KMS-11 (cell line): ENCODE data around the gene ZNF160.
"Not testable (repeated sequence)": the region's sequence is repeated elsewhere in the genome, so short reads cannot be mapped to it uniquely, and the experiment has no call there.

ENCODE experiments used
- H2AFZ ChIP-seq: fragments of 200-600 bp; sonication (generic); 2 replicates; pipeline ENCODE4 v1.6.1; 2016; ENCODE audit warnings: antibody characterized with exemption, mixed run types, low read depth
- H3K27ac ChIP-seq: fragments of 200-600 bp; sonication (generic); 2 replicates; pipeline ENCODE4 v1.6.1; 2016; ENCODE audit warnings: mild to moderate bottlenecking, mixed run types
- H3K27me3 ChIP-seq: fragments of 200-600 bp; sonication (generic); 2 replicates; pipeline ENCODE4 v1.6.1; 2017; ENCODE audit warnings: mild to moderate bottlenecking, low read depth, mixed run types, moderate library complexity; ENCODE audit not compliant: insufficient read depth
- H3K36me3 ChIP-seq: fragments of 200-600 bp; sonication (generic); 2 replicates; pipeline ENCODE4 v1.6.1; 2017; ENCODE audit warnings: mild to moderate bottlenecking, mixed run types; ENCODE audit not compliant: insufficient read depth
- H3K4me1 ChIP-seq: fragments of 200-600 bp; sonication (generic); 2 replicates; pipeline ENCODE4 v1.6.1; 2016; ENCODE audit warnings: mild to moderate bottlenecking, low read depth, mixed run types; ENCODE audit not compliant: poor library complexity, severe bottlenecking
- H3K4me2 ChIP-seq: fragments of 200-600 bp; sonication (generic); 2 replicates; pipeline ENCODE4 v1.7.0; 2016; ENCODE audit warnings: mild to moderate bottlenecking, mixed run types
- H3K4me3 ChIP-seq: fragments of 200-600 bp; sonication (generic); IDR thresholded peaks from 2 replicates; pipeline ENCODE4 v1.6.1; 2017; ENCODE audit warnings: low read depth, low read length, mixed read lengths; ENCODE audit not compliant: insufficient read depth
- H3K79me2 ChIP-seq: fragments of 200-600 bp; sonication (generic); 2 replicates; pipeline ENCODE4 v1.6.1; 2016; ENCODE audit warnings: low read depth, mixed run types; ENCODE audit not compliant: insufficient read depth
- H3K9ac ChIP-seq: fragments of 200-600 bp; sonication (generic); 2 replicates; pipeline ENCODE4 v1.6.1; 2016; ENCODE audit warnings: mild to moderate bottlenecking, mixed run types
- H4K20me1 ChIP-seq: fragments of 200-600 bp; sonication (generic); 2 replicates; pipeline ENCODE4 v1.6.1; 2016; ENCODE audit warnings: mild to moderate bottlenecking, mixed run types; ENCODE audit not compliant: insufficient read depth
- TF ChIP-seq, protein P1 (sequence below): fragments of 200-600 bp; sonication (generic); conservative IDR thresholded peaks from 2 replicates; pipeline ENCODE4 v1.6.1; 2017; ENCODE audit warnings: low read depth, mild to moderate bottlenecking, antibody characterized with exemption, low read length, moderate library complexity, mixed read lengths

The ZNF160 gene

DNA sequence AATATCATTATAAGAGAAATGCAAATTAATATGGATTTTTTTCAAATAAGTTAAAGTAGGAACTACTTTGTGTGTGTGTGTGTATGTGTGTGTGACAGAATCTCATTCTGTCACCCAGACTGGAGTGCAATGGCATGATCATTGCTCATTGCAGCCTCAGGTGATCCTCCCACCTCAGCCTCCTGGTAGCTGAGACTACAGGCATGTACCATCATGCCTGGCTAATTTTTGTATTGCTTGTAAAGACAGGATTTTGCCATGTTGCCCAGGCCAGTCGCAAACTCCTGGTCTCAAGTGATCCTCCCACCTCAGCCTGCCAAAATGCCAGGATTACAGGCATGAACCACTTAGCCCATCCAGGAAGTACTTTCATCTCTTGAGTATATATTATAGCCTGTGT, 61.9 kb downstream of the ZNF160 start:
- no peaks in the 10 kb centered on the region for H4K20me1 ChIP-seq
- no peaks in the 10 kb centered on the region for H3K36me3 ChIP-seq
- no peak overlapping the region for H2AFZ ChIP-seq
- H3K27ac ChIP-seq, result no peak overlapping the region
- no peak overlapping the region for H3K4me2 ChIP-seq
- no peaks in the 10 kb centered on the region for H3K27me3 ChIP-seq
- TF ChIP-seq, protein P1, sequence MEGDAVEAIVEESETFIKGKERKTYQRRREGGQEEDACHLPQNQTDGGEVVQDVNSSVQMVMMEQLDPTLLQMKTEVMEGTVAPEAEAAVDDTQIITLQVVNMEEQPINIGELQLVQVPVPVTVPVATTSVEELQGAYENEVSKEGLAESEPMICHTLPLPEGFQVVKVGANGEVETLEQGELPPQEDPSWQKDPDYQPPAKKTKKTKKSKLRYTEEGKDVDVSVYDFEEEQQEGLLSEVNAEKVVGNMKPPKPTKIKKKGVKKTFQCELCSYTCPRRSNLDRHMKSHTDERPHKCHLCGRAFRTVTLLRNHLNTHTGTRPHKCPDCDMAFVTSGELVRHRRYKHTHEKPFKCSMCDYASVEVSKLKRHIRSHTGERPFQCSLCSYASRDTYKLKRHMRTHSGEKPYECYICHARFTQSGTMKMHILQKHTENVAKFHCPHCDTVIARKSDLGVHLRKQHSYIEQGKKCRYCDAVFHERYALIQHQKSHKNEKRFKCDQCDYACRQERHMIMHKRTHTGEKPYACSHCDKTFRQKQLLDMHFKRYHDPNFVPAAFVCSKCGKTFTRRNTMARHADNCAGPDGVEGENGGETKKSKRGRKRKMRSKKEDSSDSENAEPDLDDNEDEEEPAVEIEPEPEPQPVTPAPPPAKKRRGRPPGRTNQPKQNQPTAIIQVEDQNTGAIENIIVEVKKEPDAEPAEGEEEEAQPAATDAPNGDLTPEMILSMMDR, result no peak
- H3K4me3 ChIP-seq, result no peak overlapping the region
- H3K79me2 ChIP-seq, result no peaks in the 10 kb centered on the region
- H3K4me1 ChIP-seq, result no peaks in the 10 kb centered on the region
- no peak overlapping the region for H3K9ac ChIP-seq

DNA sequence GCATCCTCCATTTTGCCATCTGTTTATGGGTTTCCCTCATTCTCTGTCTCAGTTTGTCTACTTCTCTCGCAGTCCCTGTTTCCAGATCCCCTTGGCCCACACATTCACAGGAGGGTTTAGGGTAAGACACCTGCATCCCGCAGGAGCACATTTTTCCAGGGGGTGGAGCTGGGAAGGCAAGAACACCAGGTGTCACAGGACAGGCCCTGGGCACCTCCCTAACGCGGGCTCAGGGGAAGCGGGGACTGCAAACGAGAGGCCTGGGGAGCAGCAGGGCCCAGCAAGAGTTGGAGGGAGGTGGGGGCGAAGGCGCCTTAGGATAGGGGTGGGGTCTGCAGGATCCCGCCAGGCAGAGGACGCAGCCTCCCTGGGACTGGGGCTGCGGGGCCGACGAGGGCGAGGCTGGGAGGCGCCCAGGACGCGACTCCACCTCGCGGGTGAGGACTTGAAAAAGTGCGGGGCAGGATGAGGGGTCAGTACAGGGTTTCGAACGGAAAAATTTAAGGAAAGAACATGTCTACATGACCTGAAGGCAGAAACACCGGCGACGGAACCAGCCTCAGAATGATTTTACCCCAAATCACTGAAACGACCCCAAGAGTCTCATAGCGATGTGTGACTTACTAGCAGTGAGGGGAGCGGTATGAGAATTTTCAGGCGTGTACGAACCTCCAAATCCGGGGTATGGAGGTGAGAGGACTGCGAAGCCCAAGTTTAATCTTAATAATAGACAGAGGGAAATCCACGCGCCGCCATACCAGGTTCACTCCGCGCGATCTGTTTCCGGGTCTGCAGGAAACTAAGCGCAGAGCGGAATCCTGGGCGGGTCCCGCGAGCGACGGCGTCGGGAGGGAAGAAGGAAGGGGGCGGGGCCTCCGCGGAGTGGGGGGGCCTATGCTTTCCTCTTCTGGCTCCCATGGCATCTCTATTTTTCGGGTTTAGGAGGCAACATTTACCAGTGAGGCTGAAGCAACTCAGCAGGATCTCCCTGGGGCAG, 65.8 kb downstream of the ZNF160 start:
- Histone ChIP-seq H3K4me2 (no peak overlapping the region), H3K27me3 (no peaks in the 10 kb centered on the region), H4K20me1 (no peaks in the 10 kb centered on the region), H3K27ac (no peak overlapping the region), H3K4me3 (no peak overlapping the region), H3K36me3 (no peaks in the 10 kb centered on the region), H3K4me1 (no peaks in the 10 kb centered on the region), H2AFZ (no peak overlapping the region), H3K79me2 (no peaks in the 10 kb centered on the region), H3K9ac (no peak overlapping the region)
- TF ChIP-seq, protein P1, result no peak

DNA sequence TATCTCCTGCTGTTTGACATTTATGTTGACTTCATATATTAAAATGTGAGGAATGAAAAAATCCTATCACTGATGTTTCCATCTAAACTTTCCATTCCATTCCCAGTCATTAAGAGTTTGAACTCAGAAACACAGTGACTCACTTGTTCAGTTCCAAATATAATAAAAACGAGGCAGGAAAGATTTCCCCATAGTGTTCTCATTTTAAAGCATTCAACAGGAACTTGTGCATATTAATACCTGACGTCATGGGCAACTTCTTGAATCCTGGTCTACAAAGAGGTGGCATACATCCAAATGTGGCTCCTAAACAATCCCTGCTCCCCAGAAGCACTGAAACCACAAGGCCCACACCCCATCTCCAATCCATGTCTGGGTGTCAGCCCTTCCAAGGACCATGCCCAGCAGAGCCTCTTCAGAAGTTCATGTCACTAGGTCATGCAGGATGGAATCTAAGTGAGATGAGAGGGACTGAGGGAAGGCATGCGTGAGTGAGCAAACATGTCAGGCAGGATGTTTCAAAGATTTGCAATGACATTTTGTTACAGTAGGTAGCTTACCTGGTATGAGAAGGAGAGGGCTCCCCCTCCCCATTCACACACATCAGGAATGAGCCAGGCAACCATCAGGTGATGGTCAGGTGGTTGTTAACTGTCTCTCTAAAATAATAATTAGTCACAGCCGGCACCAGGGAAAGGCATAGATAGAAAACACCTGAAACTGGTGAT, 68.1 kb downstream of the ZNF160 start:
- H4K20me1 ChIP-seq, result no peaks in the 10 kb centered on the region
- no peak overlapping the region for H3K9ac ChIP-seq
- H2AFZ ChIP-seq, result no peak overlapping the region
- TF ChIP-seq, protein P1, result no peak
- H3K36me3 ChIP-seq, result no peaks in the 10 kb centered on the region
- no peaks in the 10 kb centered on the region for H3K79me2 ChIP-seq
- H3K27me3 ChIP-seq, result no peaks in the 10 kb centered on the region
- no peak overlapping the region for H3K27ac ChIP-seq
- H3K4me1 ChIP-seq, result no peaks in the 10 kb centered on the region
- H3K4me2 ChIP-seq, result no peak overlapping the region
- H3K4me3 ChIP-seq, result no peak overlapping the region

DNA sequence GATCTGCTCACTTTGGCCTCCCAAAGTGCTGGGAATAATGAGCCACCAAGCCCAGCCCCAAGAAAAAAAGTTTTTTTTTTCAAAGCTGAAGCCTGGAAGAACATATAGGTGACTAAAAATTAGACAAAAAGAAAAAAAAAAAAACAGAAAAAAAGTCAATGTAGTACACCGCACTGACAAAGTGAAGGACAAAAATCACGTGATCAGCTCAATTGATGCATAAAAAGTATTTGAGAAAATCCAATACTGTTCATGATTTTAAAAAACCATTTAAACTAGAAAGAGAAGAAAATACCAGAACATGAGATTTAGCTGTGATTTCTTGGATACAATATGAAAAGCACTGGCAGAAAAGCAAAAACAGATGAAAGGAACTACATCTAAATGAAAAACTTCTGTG, 69.2 kb downstream of the ZNF160 start:
- no peaks in the 10 kb centered on the region for H3K27me3 ChIP-seq
- no peak overlapping the region for H3K4me3 ChIP-seq
- H3K4me2 ChIP-seq, result no peak overlapping the region
- no peaks in the 10 kb centered on the region for H3K36me3 ChIP-seq
- TF ChIP-seq, protein P1, result no peak
- H3K27ac ChIP-seq, result no peak overlapping the region
- H3K4me1 ChIP-seq, result no peaks in the 10 kb centered on the region
- H4K20me1 ChIP-seq, result no peaks in the 10 kb centered on the region
- no peak overlapping the region for H3K9ac ChIP-seq
- no peak overlapping the region for H2AFZ ChIP-seq
- no peaks in the 10 kb centered on the region for H3K79me2 ChIP-seq

DNA sequence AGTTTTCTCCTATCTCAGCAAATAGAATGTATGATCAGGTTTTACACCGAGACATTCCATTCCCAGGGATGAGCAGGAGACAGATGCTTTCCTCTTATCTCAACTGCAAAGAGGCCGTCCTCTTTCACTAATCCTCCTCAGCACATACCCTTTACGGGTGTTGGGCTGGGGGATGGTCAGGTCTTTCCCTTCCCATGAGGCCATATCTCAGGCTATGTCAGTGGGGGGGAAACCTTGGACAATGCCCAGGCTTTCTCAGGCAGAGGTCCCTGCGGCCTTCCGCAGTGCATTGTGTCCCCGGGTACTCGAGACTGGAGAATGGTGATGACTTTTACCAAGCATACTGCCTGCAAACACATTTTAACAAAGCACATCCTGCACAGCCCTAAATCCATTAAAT, 74.9 kb downstream of the ZNF160 start:
- not testable (repeated sequence) for H3K4me2 ChIP-seq, H2AFZ ChIP-seq, H3K27me3 ChIP-seq, H4K20me1 ChIP-seq, H3K27ac ChIP-seq, H3K36me3 ChIP-seq, H3K79me2 ChIP-seq, H3K4me1 ChIP-seq, H3K9ac ChIP-seq, H3K4me3 ChIP-seq
